Measurements from ENCODE around the gene JAK1.

DNA sequence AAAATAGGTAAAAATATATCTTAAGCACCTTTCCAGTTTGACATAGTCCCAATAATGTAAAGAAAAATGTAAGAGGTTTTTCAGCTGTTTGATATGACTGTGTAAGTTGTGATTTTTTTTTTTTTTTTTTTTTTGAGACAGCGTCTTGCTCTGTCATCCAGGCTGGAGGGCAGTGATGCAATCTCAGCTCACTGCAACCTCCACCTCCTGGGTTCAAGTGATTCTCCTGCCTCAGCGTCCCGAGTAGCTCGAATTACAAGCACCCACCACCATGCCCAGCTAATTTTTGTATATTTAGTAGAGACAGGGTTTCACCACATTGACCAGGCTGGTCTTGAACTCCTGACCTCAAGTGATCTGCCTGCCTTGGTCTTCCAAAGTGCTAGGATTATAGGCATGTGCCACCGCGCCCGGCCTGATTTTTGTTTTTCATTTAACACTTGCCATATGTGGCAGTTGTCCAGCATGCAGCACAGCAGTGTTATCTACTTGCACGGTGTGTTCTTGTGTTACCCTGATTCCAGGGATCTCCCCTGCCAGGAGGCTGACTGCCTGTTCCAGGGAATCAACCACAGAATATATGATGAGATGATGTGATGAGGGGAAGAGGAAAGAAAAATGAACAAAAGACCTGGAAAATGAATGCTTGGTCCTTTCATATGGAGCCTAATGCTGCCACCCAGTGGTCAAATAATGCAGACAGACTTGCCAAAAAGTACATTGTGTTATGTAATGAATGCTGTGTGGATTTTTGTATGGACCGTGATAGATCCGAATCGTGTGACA, 142.5 kb downstream of the JAK1 start:
- TF ChIP-seq YY1 (IDR thresholded peaks at IDR 0.05; ENCODE audit: insufficient read depth, insufficient read length) (no peak), ZNF274 (IDR thresholded peaks at IDR 0.05; ENCODE audit: low read depth, low read length) (no peak), SUZ12 (IDR thresholded peaks at IDR 0.05; ENCODE audit: extremely low read depth, insufficient read depth, insufficient read length) (no peak)

Measured in NT2/D1 (cell line).